Measurements from ENCODE around the gene IL1RN.
A peak's percentile ranks its signal among the peaks of the same experiment; 100 is the strongest.
"Not testable (repeated sequence)": the region's sequence is repeated elsewhere in the genome, so short reads cannot be mapped to it uniquely, and the experiment has no call there.

IL1RN gene

DNA sequence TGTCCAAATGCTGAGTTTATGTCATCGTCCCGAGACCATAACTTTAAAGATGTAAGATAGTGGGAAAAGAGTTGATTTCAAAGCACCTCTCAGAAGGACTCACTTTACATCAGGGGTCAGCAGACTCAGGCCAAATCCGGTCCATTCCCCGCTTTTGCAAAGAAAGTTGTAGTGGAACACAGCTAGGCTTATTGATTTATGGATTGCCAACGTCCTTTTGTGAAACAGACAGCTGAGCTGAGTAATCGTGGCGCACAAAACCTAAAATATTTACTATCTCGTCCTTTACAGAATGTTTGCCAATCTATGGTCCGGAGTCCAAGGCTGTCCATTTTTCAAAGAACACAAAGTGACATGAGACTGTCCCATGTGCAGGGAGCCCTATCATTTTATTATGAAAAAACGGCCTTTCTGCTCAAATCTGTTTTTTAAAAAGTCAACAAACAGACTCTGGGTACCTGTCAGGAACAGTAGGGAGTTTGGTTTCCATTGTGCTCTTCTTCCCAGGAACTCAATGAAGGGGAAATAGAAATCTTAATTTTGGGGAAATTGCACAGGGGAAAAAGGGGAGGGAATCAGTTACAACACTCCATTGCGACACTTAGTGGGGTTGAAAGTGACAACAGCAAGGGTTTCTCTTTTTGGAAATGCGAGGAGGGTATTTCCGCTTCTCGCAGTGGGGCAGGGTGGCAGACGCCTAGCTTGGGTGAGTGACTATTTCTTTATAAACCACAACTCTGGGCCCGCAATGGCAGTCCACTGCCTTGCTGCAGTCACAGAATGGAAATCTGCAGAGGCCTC is at the start of gene IL1RN:
Gene IL1RN (plus strand): TSS at position 754 of the 801 bp plus-strand sequence. CDS start 27 bp downstream, at position 781.
- DNase-seq: no peak

GRCh38 chr2:113077921-113078320 is 49.5 kb upstream of the IL1RN start:
- no peak for DNase-seq

- no peak for DNase-seq
These were observed 49.0 kb upstream of the IL1RN start for GRCh38 chr2:113078350-113078839.

GRCh38 chr2:113079131-113079530 is 48.3 kb upstream of the IL1RN start:
- DNase-seq: no peak

GRCh38 chr2:113080134-113080533 is 47.3 kb upstream of the IL1RN start:
- peak; percentile 64 to 67 for DNase-seq

DNA sequence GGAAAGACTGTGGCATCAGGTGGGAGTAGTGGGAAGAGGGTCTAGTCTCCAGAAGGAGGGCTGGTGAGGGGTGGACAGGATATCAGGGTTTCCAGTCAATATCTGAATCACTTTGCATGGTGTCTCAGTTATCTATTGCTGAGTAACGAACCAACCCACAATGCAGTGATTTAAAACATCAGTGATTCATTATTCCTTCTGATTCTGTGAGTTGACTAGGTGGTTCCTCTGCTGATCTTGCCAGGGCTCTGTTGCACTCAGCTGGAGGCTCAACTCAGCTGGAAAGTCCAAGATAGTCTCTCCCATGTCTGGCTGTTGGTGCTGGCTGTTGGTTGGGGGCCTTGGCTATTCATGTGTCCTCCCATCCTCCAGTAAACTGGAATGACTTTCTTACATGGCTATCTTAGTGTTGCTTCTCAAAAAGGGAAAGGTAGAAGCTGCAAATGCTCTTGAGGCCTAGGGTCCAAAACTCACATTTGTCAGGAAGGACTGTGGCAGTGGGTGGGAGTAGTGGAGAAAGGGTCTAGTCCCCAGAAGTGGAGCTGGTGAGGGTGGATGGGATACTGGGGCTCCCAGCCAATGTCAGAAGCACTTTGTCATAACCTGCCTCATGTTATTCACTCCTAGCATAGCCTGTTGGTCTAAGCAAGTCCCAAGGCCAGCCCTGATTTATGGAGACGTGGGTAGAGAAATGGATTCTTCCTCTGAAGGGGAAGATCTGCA is 45.7 kb upstream of the IL1RN start:
- DNase-seq: no peak

- peak in 1 of 2 donors; percentile 23 for DNase-seq
These were observed 44.1 kb upstream of the IL1RN start for GRCh38 chr2:113083296-113083695.

DNA sequence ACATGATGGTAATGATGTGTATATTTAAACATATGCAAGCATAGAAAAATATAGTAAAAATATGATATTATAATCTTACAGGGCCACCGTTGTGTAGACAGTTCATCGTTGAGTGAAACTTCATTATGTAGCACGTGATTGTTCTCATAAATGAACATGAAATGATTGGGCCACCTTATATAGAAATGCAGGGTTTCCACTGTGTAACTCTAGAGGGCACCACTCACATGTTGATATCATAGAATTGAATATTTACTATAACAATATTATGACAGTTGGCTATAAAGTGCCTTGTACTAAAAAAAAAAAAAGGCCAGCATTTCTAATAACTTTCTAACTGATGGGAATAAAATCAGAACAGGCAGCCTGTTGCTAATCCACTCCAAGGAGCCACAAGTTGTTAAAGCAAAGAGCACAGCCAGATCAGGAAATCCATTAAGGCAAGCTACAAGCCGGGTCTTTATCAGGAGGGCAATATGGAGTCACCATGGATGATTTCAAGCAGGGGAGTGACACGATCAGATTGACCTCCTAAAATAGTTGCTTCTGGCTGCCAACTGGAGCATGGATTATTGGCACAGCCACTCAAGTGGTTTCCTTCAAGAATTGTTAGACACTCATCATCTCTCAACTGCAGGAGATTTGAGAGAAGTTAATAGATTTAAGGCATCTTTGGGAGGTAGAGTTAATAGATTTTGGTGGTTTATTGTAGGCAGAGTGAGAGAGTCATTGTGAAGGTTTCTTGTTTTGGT is 43.0 kb upstream of the IL1RN start:
- DNase-seq: no peak

- DNase-seq: no peak
These were observed 41.9 kb upstream of the IL1RN start for GRCh38 chr2:113085542-113085941.

DNA sequence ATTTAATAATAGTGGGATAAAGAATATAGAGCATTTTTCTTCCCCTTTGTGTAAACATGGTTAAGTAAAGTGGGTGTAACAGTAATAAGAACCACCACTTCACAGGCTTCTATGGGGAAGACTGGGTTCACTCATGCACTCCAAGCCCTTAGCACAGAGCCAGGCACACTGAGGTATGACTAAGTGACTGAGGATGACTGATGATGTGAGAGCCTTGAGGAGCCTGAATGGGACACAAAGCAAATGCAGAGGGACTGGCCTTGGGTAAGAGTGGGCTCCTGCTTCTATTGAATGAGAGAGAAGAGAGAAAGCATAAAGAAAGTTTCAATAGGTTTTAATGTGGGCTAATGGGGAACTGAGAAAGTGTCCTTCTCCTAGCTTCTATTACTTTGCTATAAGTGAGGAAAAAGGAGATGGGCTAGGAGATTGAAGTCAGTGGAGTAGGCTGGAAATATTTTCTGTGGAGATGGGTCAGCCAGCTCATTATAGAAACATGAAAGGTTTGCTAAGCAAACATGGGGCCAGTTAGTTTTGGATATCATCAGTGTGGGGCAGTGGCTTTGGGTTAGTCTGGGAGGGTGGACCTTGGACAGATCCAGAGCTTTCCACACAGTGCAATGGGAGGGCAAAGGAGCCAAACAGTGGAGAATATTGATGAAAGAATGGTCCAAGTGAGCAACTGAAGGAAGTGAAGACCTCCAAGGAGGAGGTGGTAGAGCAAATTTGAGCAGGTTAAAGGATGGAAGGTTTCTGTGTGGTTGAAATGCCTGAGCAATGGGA is 39.0 kb upstream of the IL1RN start:
- no peak for DNase-seq

- DNase-seq: no peak
These were observed 37.5 kb upstream of the IL1RN start for GRCh38 chr2:113089916-113090315.

DNA sequence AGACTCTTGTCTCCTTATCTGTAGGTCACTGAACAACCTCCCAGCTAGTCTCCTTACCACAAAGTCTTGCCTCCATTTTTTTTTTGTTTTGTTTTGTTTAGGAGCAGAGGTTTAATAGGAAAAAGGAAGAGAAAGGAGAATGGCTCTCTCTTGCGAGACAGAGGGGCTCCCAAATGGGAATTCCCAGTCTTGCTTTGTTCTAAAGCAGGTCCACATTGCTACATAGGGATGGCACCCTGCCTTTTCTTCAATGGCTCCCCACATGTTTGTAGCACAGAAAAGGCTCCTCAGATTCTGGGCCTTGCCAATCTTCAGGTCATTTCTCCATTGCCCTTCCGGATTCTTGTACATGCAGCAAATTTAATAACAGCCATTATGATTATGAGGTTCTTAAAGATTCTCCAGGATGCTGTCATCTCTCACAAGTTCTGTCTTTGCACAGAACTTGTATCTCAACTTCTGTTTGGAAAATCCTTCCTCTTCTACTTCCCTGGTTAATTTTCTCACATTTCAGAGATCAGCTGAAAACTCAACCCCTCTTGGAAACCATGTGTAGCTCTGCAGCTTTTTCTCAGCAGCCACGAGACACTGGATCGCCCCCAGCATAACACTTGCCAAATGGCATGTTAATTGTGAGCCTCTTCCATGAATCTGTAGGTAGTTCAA is 36.0 kb upstream of the IL1RN start:
- no peak for DNase-seq

DNA sequence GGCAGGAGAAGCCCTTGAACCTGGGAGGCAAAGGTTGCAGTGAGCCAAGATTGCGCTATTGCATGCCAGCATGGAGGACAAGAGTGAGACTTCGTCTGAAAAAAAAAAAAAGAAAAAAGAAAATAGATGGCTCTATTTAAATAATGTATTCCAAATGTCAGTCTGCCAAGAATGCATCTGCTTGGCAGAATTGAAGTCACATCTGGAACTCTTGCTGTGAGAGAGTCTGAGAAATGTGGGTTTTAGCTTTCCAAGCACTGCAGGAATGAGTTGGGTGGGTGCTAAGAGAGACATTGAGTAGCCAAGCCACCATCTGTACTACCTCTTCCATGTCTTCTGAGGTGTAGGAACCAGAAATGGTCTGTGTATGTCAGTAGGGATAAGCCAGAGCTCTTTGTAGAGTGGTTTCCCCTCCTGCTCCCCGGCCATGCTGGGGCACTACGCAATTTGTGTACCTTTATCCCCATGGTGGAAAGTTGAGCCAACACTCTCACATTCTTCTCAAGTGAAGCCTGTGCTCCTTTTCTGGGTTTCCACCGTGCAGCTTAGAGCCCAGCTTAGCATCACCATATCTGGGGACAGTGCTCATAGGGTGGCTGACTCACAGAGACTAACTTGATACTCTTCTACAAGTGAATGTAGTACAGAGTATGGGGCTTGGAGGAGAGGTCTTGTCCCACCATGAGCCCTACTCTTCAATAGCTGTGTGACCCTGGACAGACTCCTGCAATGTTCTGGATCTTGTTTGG is 34.4 kb upstream of the IL1RN start:
- no peak for DNase-seq

DNA sequence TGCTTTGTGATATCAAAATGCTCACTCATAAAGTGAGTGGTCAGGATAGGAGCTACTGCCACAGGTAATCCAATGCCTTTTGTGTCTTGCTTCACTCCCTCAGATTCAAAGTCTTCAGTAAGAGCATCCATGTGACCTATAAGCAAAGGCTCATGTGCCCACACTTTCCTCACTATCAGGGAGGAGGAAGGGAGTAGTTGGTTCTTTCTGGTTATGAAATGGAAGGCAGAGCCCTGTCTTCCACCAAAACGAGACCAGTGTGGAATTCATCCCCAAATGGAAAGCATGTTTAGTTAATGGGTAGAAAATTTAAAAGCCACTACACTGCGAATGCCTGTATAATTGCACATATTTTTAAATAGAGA is 33.8 kb upstream of the IL1RN start:
- no peak for DNase-seq

DNA sequence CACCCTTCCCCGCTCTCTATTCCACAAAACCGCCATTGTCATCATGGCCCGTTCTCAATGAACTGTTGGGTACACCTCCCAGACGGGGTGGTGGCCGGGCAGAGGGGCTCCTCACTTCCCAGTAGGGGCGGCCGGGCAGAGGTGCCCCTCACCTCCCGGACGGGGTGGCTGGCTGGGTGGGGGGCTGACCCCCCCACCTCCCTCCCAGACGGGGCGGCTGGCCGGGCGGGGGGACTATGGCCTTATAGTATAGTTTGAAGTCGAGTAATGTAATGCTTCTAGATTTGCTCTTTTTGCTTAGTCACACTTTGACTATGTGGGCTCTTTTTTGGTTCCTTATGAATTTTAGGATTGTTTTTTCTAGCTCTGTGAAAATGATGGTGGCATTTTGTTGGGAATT is 31.1 kb upstream of the IL1RN start:
- not testable (repeated sequence) for DNase-seq

DNA sequence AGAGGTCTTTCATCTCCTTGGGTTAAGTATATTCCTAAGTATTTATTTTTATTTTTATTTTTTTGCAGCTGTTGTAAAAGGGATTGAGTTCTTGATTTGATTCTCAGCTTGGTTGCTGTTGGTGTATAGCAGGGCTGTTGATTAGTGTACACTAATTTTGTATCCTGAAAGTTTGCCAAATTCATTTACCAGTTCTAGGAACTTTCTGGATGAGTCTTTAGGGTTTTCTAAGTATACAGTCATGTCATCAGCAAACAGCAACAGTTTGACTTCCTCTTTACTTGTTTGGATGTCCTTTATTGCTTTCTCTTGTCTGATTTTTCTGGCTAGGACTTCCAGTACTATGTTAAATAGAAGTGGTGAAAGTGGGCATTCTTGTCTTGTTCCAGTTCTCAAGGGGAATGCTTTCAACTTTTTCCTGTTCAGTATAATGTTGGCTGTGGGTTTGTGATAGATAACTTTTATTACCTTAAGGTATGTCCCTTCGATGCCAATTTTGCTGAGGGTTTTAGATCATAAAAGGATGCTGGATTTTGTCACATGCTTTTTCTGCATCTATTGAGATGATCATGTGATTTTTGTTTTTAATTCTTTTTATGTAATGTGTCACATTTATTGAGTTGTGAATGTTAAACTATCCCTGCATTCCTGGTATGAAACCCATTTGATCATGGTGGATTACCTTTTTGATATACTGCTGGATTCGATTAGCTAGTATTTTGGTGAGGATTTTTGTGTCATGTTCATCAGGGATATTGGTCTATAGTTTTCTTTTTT is 30.4 kb upstream of the IL1RN start:
- DNase-seq: not testable (repeated sequence)

GRCh38 chr2:113098041-113098440 is 29.4 kb upstream of the IL1RN start:
- DNase-seq: no peak

GRCh38 chr2:113098532-113098931 is 28.9 kb upstream of the IL1RN start:
- DNase-seq: no peak

DNA sequence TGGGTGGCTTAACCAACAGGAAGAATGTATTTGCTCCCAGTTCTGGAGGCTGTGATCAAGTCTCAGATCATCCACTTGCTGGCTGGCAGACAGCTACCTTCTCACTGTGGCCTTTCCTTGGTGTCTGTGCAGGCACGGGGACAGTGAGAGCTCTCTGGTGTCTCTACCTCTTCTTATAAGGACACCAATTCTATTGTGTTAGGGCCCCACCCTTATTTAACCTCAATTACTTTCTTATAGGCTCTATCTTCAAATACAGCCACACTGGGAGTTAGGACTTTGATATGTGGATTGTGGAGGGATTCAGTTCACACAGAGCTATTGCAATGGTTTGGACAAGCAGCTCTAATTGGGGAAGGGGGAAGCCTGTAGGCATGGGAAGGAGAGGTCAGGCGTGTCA is 25.3 kb upstream of the IL1RN start:
- DNase-seq: no peak

GRCh38 chr2:113103277-113103676 is 24.1 kb upstream of the IL1RN start:
- no peak for DNase-seq

All from stimulated activated CD4-positive, alpha-beta T cell treated with anti-CD3 and anti-CD28 coated beads, Interleukin-2, amount 100 ng/mL, for 24 hours (primary cell).